HG03066 (cell line): ENCODE measurements around the gene LLPH.

ENCODE experiments used
- ATAC-seq: cut with Tn5 transposase; IDR thresholded peaks from one replicate; pipeline ENCODE4 v1.9.1; 2021; ENCODE audit warnings: low read depth; ENCODE audit not compliant: unreplicated experiment

Gene LLPH

GRCh38 chr12:66143868-66144267, 13.3 kb upstream of the LLPH start:
- no peak for ATAC-seq

GRCh38 chr12:66142826-66143225, 12.3 kb upstream of the LLPH start:
- ATAC-seq: no peak

- no peak for ATAC-seq
These were observed 10.7 kb upstream of the LLPH start for GRCh38 chr12:66141299-66141698.

GRCh38 chr12:66140731-66141130, 10.2 kb upstream of the LLPH start:
- ATAC-seq: no peak

- no peak for ATAC-seq
These were observed 8.8 kb upstream of the LLPH start for GRCh38 chr12:66139328-66139727.

- no peak for ATAC-seq
These were observed 7.4 kb upstream of the LLPH start for GRCh38 chr12:66137937-66138336.

- ATAC-seq: no peak
These were observed 1.9 kb upstream of the LLPH start for GRCh38 chr12:66132408-66132807.

GRCh38 chr12:66131067-66131688, 628 bp upstream of the LLPH start:
- ATAC-seq: no peak

GRCh38 chr12:66129934-66130266, 650 bp downstream of the LLPH start:
- no peak for ATAC-seq

- ATAC-seq: no peak
These were observed 2.9 kb downstream of the LLPH start for GRCh38 chr12:66127650-66128049.

GRCh38 chr12:66120477-66120876, 10.1 kb downstream of the LLPH start:
- ATAC-seq: no peak

- no peak for ATAC-seq
These were observed 10.7 kb downstream of the LLPH start for GRCh38 chr12:66119870-66120241.

- ATAC-seq: no peak
These were observed 11.2 kb downstream of the LLPH start for GRCh38 chr12:66119229-66119869.

- ATAC-seq: no peak
These were observed 12.2 kb downstream of the LLPH start for GRCh38 chr12:66118240-66118891.

GRCh38 chr12:66117242-66117641, 13.3 kb downstream of the LLPH start:
- ATAC-seq: no peak

GRCh38 chr12:66115071-66115600, 15.4 kb downstream of the LLPH start:
- no peak for ATAC-seq

- no peak for ATAC-seq
These were observed 17.1 kb downstream of the LLPH start for GRCh38 chr12:66113471-66113870.

- no peak for ATAC-seq
These were observed 18.9 kb downstream of the LLPH start for GRCh38 chr12:66111605-66112004.

GRCh38 chr12:66109056-66109455, 21.5 kb downstream of the LLPH start:
- no peak for ATAC-seq

GRCh38 chr12:66108386-66108785, 22.2 kb downstream of the LLPH start:
- no peak for ATAC-seq

GRCh38 chr12:66107451-66107915, 23.1 kb downstream of the LLPH start:
- ATAC-seq: peak; percentile 94
